Upper lobe of right lung (tissue), 1 donor: Measurements from ENCODE around the gene EIF4G1. TPM values are rescaled to one million over a fixed set of nuclear protein-coding genes. Genes with fewer than 3 reads are reported as not detected.

ENCODE experiments used
- ATAC-seq: fragments of 200-7000 bp; cut with Tn5 transposase; one replicate; pipeline ENCODE4 v1.9.1; 2020; ENCODE audit warnings: mild to moderate bottlenecking, moderate library complexity
- DNase-seq: peaks from one replicate; pipeline ENCODE4 v3.0.0-alpha.2; 2020
- H3K27ac ChIP-seq: fragments of 200-600 bp; one replicate; pipeline ENCODE4 v1.8.0; 2022
- H3K27me3 ChIP-seq: fragments of 200-600 bp; one replicate; pipeline ENCODE4 v1.8.0; 2022; ENCODE audit warnings: mild to moderate bottlenecking
- H3K36me3 ChIP-seq: fragments of 200-600 bp; one replicate; pipeline ENCODE4 v1.8.0; 2022
- H3K4me1 ChIP-seq: fragments of 200-600 bp; one replicate; pipeline ENCODE4 v1.8.0; 2022
- H3K4me3 ChIP-seq: fragments of 200-600 bp; one replicate; pipeline ENCODE4 v1.8.0; 2022; ENCODE audit warnings: mild to moderate bottlenecking
- H3K9me3 ChIP-seq: fragments of 200-600 bp; one replicate; pipeline ENCODE4 v1.8.0; 2022
- CTCF ChIP-seq: fragments of 200-600 bp; IDR thresholded peaks from one replicate; pipeline ENCODE4 v1.8.0; 2022; ENCODE audit warnings: antibody characterized with exemption
- intact Hi-C: fragments of 100-400 bp; cut with DNase I; formaldehyde crosslinking; loops from one replicate; pipeline ENCODE4 v1.11.0; 2022
- total RNA-seq: library from RNA; stranded (reverse); fragmentation: NEBNext Ultra II Directional; extraction: Animal tissue kit (Norgen Biotek cat#: 25700); gene quantifications from one replicate; pipeline ENCODE4 v1.2.1, GENCODE V29; 2021
- donor health status: DM: no; HTN: yes; CAD: no; lungs with severe emphysema.

EIF4G1 gene
- total RNA-seq, 1 donor from 2014 or later: 295 TPM

DNA sequence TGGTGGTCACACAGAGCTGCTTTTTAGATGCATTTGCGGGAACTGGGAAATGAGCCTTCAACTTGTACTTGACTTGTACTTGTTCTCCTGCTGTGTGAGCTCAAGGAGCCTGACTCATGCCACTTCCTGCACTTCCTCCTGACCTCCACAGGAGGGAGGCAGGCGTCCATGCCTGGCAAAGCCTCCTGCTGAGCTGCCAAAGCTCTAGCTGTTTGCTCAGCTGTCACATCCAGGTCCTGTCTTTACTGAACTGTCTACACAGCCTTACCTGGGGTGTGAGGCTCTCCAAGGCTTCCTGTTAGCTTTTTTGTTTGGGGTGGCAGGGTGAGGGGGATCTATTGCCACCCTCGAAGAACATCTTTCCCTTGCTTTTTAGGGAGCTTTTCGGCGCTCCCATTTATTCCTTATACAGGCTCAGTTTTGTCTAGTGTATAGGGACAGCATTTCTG, 57.2 kb downstream of the EIF4G1 start:
- ATAC-seq (peak; percentile 98), DNase-seq (peak; percentile 85)
- Histone ChIP-seq H3K4me3 (no peak overlapping the region), H3K27me3 (no peaks in the 10 kb centered on the region), H3K9me3 (no peaks in the 10 kb centered on the region), H3K27ac (no peak overlapping the region), H3K4me1 (peaks cover 20% of the 10 kb centered on the region), H3K36me3 (peaks cover 27% of the 10 kb centered on the region)
- intact Hi-C loops: loop anchor here (10.0 kb wide), 1 partner anchor 143 kb away; no protein-coding TSS in a partner anchor
- TF ChIP-seq CTCF: peak; percentile 93

DNA sequence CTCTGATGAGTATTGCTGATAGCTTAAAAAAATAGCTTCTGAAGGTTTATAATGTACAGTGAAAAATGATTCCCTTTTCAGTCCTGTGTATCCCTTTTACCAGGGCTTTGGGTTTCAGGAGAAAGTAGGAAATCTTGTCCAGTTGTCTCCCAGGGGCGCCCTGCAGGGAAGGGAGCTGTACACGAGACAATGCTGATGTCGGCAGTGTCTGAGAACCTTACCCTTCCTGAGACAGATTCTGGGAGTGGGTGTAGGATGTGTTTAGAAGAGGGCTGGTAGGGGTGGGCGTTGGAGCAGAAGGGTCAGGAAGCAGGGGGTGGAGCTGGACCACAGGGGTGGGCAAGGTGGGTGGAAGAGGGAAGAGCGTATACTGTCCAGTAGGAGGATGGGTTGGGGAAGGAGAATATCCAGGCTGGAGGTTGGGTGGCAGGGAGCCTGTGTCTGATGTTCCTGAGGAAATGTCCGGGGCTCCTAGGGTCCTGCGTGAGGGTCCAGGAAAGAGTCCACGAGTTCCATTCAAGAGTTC, 58.0 kb downstream of the EIF4G1 start:
- TF ChIP-seq CTCF: no peak
- Histone ChIP-seq H3K27ac (no peak overlapping the region), H3K4me3 (no peak overlapping the region), H3K9me3 (no peaks in the 10 kb centered on the region), H3K4me1 (peaks cover 20% of the 10 kb centered on the region), H3K27me3 (peaks cover 4% of the 10 kb centered on the region), H3K36me3 (peaks cover 21% of the 10 kb centered on the region)
- no peak for ATAC-seq
- intact Hi-C loops: loop anchor here (10.0 kb wide), 1 partner anchor 142 kb away; no protein-coding TSS in a partner anchor
- DNase-seq: no peak

DNA sequence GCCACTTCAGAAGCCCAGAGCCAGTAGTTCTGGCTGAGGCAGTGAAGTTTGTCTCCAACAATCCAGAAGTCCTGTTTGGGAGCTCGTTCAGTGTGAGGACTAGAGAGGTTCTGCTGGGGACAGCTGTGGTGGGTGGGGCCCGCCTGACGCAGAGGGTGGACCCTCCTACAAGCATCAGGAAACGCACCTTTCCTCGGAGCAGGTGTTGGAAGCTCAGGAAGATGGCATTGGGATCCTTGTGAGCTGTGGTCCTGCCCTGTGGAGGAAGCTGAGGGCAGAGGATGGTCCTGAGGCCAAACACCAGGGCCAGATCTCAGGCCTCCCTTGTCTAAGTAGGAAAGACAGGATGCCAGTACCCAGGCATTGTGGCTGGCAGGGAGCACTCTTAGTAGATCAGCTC, 58.5 kb downstream of the EIF4G1 start:
- no peak for ATAC-seq
- no peak for DNase-seq
- intact Hi-C loops: loop anchor here (10.0 kb wide), 1 partner anchor 142 kb away; no protein-coding TSS in a partner anchor

GRCh38 chr3:184373422-184373821, 59.0 kb downstream of the EIF4G1 start:
- H3K27ac ChIP-seq: no peak overlapping the region
- H3K4me1 ChIP-seq: peaks cover 18% of the 10 kb centered on the region
- peak; percentile 43 for DNase-seq
- H3K4me3 ChIP-seq: no peak overlapping the region
- no peaks in the 10 kb centered on the region for H3K9me3 ChIP-seq
- TF ChIP-seq CTCF: no peak
- intact Hi-C loops: loop anchor here (10.0 kb wide), 1 partner anchor 141 kb away; no protein-coding TSS in a partner anchor
- peaks cover 11% of the 10 kb centered on the region for H3K36me3 ChIP-seq
- H3K27me3 ChIP-seq: peaks cover 5% of the 10 kb centered on the region
- ATAC-seq: no peak

More for the DNA sequence above, 58.5 kb downstream of the EIF4G1 start:
- H3K4me3 ChIP-seq: no peak overlapping the region
- no peaks in the 10 kb centered on the region for H3K9me3 ChIP-seq
- no peak for TF ChIP-seq CTCF
- H3K4me1 ChIP-seq: peaks cover 20% of the 10 kb centered on the region
- peaks cover 5% of the 10 kb centered on the region for H3K27me3 ChIP-seq
- H3K27ac ChIP-seq: no peak overlapping the region
- H3K36me3 ChIP-seq: peaks cover 16% of the 10 kb centered on the region

DNA sequence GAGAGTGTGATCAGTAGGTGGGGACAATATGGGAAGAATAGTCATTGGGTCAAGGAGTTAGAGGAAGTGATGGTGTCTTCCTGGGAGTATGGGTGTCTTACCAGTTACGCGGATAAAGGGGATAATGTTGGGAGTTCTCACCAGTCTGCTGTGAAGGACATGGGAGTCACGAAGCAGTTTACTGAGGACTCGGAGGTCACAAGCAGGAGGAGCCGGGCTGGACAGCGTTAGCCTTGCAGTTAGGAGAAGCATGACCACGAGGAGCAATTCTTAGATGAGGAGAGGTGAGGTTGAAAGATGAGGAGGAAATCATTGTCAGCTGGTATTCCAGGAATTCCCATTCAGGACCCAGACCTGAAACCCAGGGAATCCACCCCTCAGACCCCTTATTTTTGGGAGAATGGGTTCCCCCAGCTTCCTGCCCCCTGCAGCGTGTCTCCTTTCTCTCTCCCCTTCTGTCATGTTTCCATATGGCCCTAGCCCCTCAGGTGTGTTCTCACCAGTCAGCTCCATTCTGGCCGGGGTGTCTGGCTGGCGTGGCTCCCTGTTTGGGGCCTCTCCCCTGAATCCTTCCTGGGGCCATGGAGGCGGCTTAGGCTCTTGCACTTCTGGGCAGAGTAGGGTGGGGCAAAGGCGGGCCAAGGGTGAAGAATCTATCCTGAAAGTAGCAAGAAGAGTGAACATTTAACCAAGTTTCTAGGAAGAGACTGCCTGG, 61.5 kb downstream of the EIF4G1 start:
- intact Hi-C loops: loop anchor here (10.0 kb wide), 1 partner anchor 139 kb away; no protein-coding TSS in a partner anchor
- Histone ChIP-seq H3K9me3 (no peaks in the 10 kb centered on the region), H3K4me3 (no peak overlapping the region), H3K36me3 (no peaks in the 10 kb centered on the region), H3K27me3 (peaks cover 15% of the 10 kb centered on the region), H3K27ac (no peak overlapping the region), H3K4me1 (peaks cover 14% of the 10 kb centered on the region)
- DNase-seq (peak; percentile 47), ATAC-seq (no peak)
- no peak for TF ChIP-seq CTCF
